T-helper 17 cell (primary cell): ENCODE data around the gene EFHD2. TPM values are rescaled to one million over a fixed set of nuclear protein-coding genes. Genes with fewer than 3 reads are reported as not detected.

Experiments used
- ATAC-seq: fragments of 150-1000 bp; cut with Tn5 transposase; 2 replicates; pipeline ENCODE4 v1.10.0; 2021; ENCODE audit warnings: mild to moderate bottlenecking, moderate library complexity
- DNase-seq, 3 donors: peaks; one replicate each; pipeline versions ENCODE4 v3.0.0 to v3.0.0-alpha.2; 2020 to 2021
- H3K9me3 ChIP-seq: one replicate; pipeline ENCODE4 v1.7.0; 2013; ENCODE audit warnings: low read length, mild to moderate bottlenecking; ENCODE audit not compliant: control insufficient read depth, poor library complexity, severe bottlenecking
- H3K27ac Mint-ChIP-seq: one replicate; pipeline ENCODE4 v1.8.0; 2022; ENCODE audit warnings: mild to moderate bottlenecking, moderate library complexity, mixed read lengths
- H3K27me3 Mint-ChIP-seq: one replicate; pipeline ENCODE4 v1.8.0; 2022; ENCODE audit warnings: mixed read lengths
- H3K36me3 Mint-ChIP-seq: one replicate; pipeline ENCODE4 v1.8.0; 2022; ENCODE audit warnings: low read depth, mixed read lengths
- H3K4me1 Mint-ChIP-seq: one replicate; pipeline ENCODE4 v1.8.0; 2022; ENCODE audit warnings: mild to moderate bottlenecking, mixed read lengths
- H3K4me3 Mint-ChIP-seq: one replicate; pipeline ENCODE4 v1.8.0; 2022; ENCODE audit warnings: mild to moderate bottlenecking, moderate library complexity, mixed read lengths
- total RNA-seq, 4 donors: library from RNA in 2 of 4; stranded (reverse) in 2 of 4; gene quantifications; one replicate each; pipeline ENCODE4 v1.2.3 and lab custom pipeline; 2022 to 2026

The EFHD2 gene
- total RNA-seq, 2 donors from 2014 or later, result 135 to 197 TPM

DNA sequence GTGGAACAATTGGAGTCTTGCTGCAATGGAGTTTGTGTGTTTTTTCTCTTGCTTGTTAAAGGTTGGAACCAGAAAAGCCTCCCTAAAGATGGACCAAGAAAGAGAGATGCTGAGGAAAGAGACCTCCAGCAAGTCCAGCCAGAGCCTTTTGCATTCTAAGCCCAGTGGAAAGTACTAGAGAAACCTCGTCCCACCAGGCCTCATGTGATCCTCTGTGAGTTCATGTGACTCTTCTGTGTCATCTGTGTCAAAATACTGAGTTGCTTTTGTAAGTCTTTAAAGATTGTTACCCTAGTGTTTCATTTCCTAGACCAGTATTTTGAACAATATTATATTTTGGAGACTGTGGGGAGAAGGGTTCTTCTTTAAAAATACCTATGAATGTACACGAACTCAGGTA, 12.5 kb upstream of the EFHD2 start:
- no peaks in the 10 kb centered on the region for H3K9me3 ChIP-seq
- ATAC-seq (no peak), DNase-seq (no peak)
- H3K4me3 Mint-ChIP-seq, result no peak overlapping the region
- peaks cover 5% of the 10 kb centered on the region for H3K27me3 Mint-ChIP-seq
- H3K4me1 Mint-ChIP-seq, result no peaks in the 10 kb centered on the region
- no peak overlapping the region for H3K27ac Mint-ChIP-seq
- no peaks in the 10 kb centered on the region for H3K36me3 Mint-ChIP-seq

GRCh38 chr1:15399710-15400109, 10.0 kb upstream of the EFHD2 start:
- Mint-ChIP-seq H3K27me3 (peaks cover 1% of the 10 kb centered on the region), H3K4me1 (no peaks in the 10 kb centered on the region), H3K36me3 (no peaks in the 10 kb centered on the region), H3K4me3 (no peak overlapping the region), H3K27ac (no peak overlapping the region)
- DNase-seq, result no peak
- no peaks in the 10 kb centered on the region for H3K9me3 ChIP-seq
- no peak for ATAC-seq

DNA sequence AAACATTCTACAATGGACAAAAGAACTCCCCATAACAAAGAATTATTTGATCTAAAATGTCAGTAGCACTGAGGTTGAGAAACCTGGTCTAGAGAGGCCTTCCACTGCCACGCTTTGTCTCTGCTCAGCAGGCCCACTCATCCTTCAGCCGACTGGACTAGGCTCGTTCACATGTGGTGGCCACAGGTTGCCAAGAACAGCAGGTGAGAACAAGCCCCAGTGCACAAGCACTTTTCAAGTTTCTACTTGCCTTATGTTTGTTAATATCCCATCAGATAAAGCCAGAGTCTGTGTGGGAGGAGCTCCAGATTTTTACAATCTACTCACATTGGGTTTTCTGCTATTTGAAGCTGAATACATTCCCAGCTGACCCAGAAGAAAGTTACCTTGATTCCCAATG, 9.1 kb upstream of the EFHD2 start:
- no peaks in the 10 kb centered on the region for H3K9me3 ChIP-seq
- no peak for DNase-seq
- H3K4me3 Mint-ChIP-seq, result no peak overlapping the region
- H3K27me3 Mint-ChIP-seq, result no peaks in the 10 kb centered on the region
- ATAC-seq, result no peak
- H3K27ac Mint-ChIP-seq, result no peak overlapping the region
- H3K4me1 Mint-ChIP-seq, result peaks cover 2% of the 10 kb centered on the region
- H3K36me3 Mint-ChIP-seq, result no peaks in the 10 kb centered on the region

DNA sequence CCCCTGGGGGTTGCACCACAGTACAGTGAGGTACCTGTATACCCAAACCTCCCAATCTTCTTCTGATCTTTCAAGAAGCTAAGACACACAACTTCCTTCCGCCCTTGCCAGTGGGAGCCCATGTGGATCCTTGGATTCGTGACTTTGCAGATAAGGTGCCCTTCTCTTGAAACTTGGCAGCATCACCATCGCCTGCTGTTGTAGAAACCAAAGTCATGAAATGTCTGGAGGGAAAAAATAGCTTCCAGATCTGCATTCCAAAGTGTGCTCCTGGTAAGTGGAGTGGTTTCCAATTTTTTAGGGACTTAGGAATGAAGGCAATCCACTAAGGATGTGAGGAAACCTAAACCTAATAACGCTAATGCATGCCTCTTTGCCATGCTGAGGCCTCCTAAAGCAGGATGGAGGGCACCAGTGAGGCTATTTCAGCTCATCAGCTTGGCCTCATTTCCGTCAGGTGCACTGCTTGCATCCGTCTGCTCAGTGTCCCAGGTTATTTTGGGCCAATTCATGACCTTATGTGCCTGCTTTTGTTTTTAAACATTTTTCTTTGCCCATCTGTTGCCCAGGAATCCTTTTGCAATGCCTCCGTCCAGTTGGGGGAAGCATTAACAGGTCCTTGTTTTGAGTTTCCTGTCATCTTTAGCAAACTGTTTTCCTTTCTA, 8.2 kb upstream of the EFHD2 start:
- Mint-ChIP-seq H3K36me3 (no peaks in the 10 kb centered on the region), H3K27me3 (no peaks in the 10 kb centered on the region), H3K4me1 (peaks cover 2% of the 10 kb centered on the region), H3K4me3 (no peak overlapping the region), H3K27ac (no peak overlapping the region)
- ATAC-seq (no peak), DNase-seq (no peak)
- no peaks in the 10 kb centered on the region for H3K9me3 ChIP-seq

DNA sequence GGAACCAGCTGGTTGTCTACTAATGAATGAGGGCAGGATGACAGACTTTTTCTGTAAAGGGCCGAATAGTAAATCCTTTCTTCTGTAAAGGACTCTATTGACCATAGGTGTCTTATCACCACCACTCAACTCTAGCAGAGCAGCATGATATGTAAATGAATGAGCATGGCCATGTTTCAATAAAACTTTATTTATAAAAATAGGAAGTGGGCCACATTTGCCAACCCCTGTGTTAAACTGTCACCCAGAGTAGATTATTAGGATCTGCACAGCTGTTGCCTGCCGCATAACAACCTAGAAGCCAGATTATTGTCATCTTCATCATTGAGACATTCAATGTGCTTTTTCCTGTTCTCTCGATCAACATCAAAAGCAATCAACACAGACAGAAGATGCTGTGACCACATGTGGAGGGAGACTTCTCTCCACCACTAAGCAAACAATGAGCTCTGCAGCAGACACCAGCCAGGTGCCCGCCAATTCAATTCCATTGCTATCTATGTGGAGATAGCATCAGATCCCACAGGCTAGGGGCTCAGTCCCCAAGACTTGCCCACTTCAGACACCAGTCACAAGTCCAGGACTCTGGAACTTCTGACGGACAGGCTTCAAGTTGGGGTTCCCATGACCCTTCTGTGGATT, 6.8 kb upstream of the EFHD2 start:
- no peaks in the 10 kb centered on the region for H3K36me3 Mint-ChIP-seq
- peak overlapping the region; percentile 14 for H3K27ac Mint-ChIP-seq

DNA sequence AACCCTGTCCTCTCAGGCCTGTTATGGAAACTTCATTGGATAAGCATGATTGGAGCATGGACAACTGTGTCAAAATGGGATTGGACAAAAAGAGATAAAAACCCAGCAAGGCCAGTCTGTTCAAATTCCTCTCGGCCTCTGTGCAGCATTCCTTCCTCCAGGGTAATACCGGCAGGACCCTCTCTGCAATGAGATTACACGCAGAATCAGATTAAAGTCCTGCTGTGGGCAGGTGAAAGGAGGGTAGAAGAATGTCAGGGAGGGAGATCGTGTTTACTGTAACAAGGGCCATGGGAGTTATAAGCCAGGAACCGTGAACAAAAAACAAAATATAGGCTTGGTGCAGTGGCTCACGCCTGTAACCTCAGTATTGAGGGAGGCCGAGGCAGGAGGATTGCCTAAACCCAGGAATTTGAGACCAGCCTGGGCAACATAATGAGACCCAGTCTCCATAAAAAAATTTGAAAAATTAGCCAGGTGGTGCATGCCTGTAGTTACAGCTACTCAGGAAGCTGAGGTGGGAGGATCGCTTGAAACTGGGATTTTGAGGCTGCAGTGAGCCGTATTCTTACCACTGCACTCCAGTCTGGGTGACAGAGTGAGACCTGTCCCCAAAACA, 5.6 kb upstream of the EFHD2 start:
- Mint-ChIP-seq H3K4me3 (no peak overlapping the region), H3K27me3 (no peaks in the 10 kb centered on the region), H3K36me3 (no peaks in the 10 kb centered on the region), H3K27ac (peak overlapping the region; percentile 24), H3K4me1 (peaks cover 2% of the 10 kb centered on the region)
- DNase-seq (no peak), ATAC-seq (no peak)
- H3K9me3 ChIP-seq, result no peaks in the 10 kb centered on the region

More for the DNA sequence above, 6.8 kb upstream of the EFHD2 start:
- DNase-seq (no peak), ATAC-seq (no peak)
- Mint-ChIP-seq H3K4me1 (peaks cover 2% of the 10 kb centered on the region), H3K4me3 (no peak overlapping the region), H3K27me3 (no peaks in the 10 kb centered on the region)
- no peaks in the 10 kb centered on the region for H3K9me3 ChIP-seq

GRCh38 chr1:15405106-15405850, 4.4 kb upstream of the EFHD2 start:
- no peaks in the 10 kb centered on the region for H3K9me3 ChIP-seq
- no peak for DNase-seq
- peak overlapping the region; percentile 83 for H3K27ac Mint-ChIP-seq
- no peaks in the 10 kb centered on the region for H3K36me3 Mint-ChIP-seq
- no peak overlapping the region for H3K4me3 Mint-ChIP-seq
- no peaks in the 10 kb centered on the region for H3K27me3 Mint-ChIP-seq
- no peak for ATAC-seq
- H3K4me1 Mint-ChIP-seq, result peaks cover 4% of the 10 kb centered on the region

DNA sequence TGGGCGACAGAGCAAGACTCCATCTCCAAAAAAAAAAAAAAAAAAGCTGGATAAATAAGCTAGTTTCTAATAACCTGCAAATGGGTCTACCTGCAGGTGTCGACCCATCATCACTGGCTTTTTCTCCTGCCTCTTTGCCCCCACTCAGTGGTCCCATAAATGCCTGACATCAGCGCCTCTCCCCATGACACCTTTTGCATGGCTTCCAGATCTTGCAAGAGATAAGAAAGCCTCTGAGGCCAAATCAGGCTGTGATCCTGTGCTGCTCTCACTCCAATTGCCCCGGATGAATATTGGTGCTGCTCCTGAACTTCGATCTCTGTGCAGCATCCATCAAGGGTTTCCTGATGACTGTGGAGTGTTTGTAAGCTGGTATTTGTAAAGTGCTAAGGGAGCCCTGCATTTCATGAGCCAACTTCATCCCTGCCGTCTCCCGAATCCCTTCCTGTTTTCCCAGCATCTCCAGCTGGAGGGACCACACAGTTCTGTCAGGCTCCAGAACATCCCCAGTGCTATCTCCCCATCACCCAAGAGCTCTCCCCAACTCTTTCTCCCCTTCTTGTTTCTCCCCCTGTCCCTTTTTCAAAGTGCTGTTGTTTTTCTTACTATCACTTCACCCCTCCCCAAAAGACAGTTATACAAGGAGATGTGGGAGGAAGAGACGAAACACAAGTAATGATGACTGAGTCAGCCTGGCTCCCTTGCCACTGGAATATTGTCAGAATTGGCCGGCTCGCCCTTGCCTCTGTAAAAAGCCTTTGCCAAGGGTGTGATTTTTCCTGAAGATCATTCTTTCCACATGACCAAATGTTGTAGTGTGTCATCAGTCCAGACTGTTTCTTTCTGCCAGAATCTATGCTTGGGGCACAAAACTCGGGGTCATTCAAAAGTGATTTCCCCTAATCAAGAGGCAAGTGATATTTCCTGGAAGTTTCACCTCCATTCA, 2.8 kb upstream of the EFHD2 start:
- ATAC-seq, result no peak
- Mint-ChIP-seq H3K4me1 (peaks cover 18% of the 10 kb centered on the region), H3K27ac (peak overlapping the region; percentile 98), H3K4me3 (peak overlapping the region; percentile 12), H3K27me3 (no peaks in the 10 kb centered on the region), H3K36me3 (no peaks in the 10 kb centered on the region)
- DNase-seq, result no peak
- H3K9me3 ChIP-seq, result no peaks in the 10 kb centered on the region

GRCh38 chr1:15407580-15407979, 2.1 kb upstream of the EFHD2 start:
- DNase-seq, result no peak

DNA sequence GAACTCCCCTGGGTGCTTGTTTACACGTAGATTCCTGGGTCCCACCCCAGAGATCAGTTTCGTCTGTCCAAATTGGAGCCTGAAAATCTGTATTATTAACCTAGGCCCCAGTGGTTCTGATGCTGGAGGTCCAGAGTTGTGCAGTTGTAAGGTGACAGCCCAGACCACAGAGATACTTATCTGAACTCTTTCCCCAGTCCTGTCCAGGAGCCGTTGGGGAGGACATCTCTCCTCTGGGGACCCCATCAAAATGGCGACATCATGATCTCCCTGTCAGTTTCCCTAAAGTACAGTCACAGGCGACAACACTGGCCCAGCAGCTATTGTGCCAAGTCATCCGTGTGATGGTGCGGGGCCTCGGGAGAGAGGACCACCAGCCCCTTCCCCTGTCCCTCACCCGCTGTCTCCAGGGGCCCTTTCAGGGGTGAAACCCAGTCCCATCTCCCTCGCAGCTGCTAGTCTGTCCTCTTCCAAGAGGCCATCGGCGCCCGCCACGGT, 749 bp upstream of the EFHD2 start:
- H3K9me3 ChIP-seq, result no peaks in the 10 kb centered on the region
- no peaks in the 10 kb centered on the region for H3K36me3 Mint-ChIP-seq
- peak overlapping the region; percentile 97 for H3K4me3 Mint-ChIP-seq
- ATAC-seq, result no peak
- DNase-seq, result no peak
- peak overlapping the region; percentile 98 for H3K27ac Mint-ChIP-seq
- H3K27me3 Mint-ChIP-seq, result no peaks in the 10 kb centered on the region
- peaks cover 29% of the 10 kb centered on the region for H3K4me1 Mint-ChIP-seq

More at GRCh38 chr1:15407580-15407979, 2.1 kb upstream of the EFHD2 start:
- Mint-ChIP-seq H3K27me3 (no peaks in the 10 kb centered on the region), H3K36me3 (no peaks in the 10 kb centered on the region), H3K27ac (peak overlapping the region; percentile 98), H3K4me3 (no peak overlapping the region), H3K4me1 (peaks cover 25% of the 10 kb centered on the region)
- no peaks in the 10 kb centered on the region for H3K9me3 ChIP-seq
- ATAC-seq, result no peak

GRCh38 chr1:15410223-15410883, 665 bp downstream of the EFHD2 start:
- Mint-ChIP-seq H3K27me3 (no peaks in the 10 kb centered on the region), H3K4me3 (peak overlapping the region; percentile 97), H3K27ac (peak overlapping the region; percentile 98), H3K36me3 (no peaks in the 10 kb centered on the region), H3K4me1 (peaks cover 36% of the 10 kb centered on the region)
- H3K9me3 ChIP-seq, result no peaks in the 10 kb centered on the region
- DNase-seq (no peak), ATAC-seq (no peak)

DNA sequence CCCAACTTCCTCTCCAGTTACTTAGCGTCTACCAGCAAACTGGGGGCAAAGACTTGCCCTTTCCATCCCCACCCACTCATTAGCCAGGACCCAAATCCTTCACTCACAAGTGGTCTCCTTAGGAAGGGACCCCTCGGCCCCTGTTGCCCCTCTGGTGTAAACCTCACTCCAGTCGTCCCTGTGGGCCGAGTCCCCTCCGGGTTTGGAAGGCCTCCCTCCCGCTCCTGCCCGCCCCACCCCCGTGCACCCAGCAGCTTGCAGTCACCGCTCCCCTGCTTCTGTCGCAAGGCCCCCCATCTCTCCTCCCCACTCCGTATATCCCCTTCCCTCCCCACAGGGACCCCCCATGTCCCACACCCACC, 1.2 kb downstream of the EFHD2 start:
- no peaks in the 10 kb centered on the region for H3K36me3 Mint-ChIP-seq
- H3K9me3 ChIP-seq, result no peaks in the 10 kb centered on the region
- ATAC-seq, result no peak
- H3K27ac Mint-ChIP-seq, result peak overlapping the region; percentile 98
- no peaks in the 10 kb centered on the region for H3K27me3 Mint-ChIP-seq
- H3K4me1 Mint-ChIP-seq, result peaks cover 41% of the 10 kb centered on the region
- H3K4me3 Mint-ChIP-seq, result peak overlapping the region; percentile 97
- DNase-seq, result no peak
